Measurements from ENCODE around the gene C2CD4A.
A peak's percentile ranks its signal among the peaks of the same experiment; 100 is the strongest.

C2CD4A gene

GRCh38 chr15:62060113-62060895 is 6.5 kb upstream of the C2CD4A start, which contains the start of gene VPS13C:
Gene VPS13C, minus strand, starts transcription at chr15:62060447. Its CDS starts 73 bp downstream, at chr15:62060374.
- DNase-seq = peak; percentile 83

GRCh38 chr15:62060896-62061280 is 5.9 kb upstream of the C2CD4A start:
- no peak for DNase-seq

- DNase-seq = no peak
Measured at GRCh38 chr15:62063825-62064635, 2.7 kb upstream of the C2CD4A start.

GRCh38 chr15:62067448-62068044 is 769 bp downstream of the C2CD4A start:
- DNase-seq = no peak

DNA sequence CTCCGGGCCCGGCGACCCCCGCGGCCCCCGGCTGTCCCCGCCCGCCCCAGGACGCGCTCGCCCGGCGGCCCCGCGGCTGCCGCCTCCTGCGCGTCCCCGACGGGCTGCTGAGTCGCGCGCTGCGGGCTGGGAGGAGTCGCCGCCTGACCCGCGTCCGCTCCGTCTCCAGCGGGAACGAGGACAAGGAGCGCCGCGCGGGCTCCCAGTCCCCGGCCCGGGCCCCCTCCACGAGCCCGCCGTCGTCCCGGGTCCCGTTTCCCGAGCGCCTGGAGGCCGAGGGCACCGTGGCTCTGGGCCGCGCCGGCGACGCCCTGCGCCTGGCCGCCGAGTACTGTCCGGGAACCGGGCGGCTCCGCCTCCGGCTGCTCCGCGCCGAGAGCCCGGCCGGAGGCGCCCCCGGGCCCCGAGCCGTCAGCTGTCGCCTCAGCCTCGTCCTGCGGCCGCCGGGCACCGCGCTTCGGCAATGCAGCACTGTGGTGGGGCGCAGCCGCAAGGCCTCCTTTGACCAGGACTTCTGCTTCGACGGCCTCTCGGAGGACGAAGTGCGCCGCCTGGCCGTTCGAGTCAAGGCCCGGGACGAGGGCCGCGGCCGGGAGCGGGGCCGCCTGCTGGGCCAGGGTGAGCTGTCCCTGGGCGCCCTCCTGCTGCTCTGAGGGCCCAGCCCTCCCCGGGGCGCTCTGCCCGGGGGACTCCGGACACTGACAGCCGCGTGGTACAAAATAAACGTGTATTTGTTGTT is 1.5 kb downstream of the C2CD4A start:
- DNase-seq = no peak

- DNase-seq = no peak
Measured at GRCh38 chr15:62068810-62069167, 2.0 kb downstream of the C2CD4A start.

- DNase-seq = no peak
Measured at GRCh38 chr15:62069551-62069950, 2.8 kb downstream of the C2CD4A start.

DNA sequence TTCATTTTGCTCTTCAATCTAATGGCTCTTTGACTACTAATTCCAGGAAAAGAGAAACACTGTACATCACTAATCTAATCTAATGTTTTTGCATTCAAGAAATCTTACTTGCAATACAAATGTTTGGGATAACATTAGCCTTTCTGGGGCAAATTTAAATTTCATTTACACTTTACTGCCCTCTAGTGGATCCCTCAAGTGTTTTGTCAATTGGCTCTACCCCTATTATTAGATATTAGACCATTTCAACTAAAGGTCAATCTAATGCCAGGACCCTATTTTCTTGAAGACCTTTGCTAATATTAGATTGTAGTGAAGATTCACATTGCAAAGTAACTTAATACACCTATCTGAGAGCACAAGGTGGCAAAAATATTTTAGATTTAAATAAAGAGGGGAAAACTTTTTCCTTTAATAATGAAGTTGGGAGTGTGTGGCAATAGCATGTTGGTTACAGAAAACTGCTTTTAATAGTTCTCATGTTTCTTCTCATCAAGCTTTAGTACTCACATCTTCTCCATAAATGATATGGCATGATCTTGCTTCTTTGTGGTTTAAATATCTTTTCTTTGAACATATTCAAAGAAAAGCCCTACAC is 5.0 kb downstream of the C2CD4A start:
- DNase-seq = peak; percentile 12

GRCh38 chr15:62075595-62076277 is 9.0 kb downstream of the C2CD4A start:
- peak; percentile 92 for DNase-seq

DNA sequence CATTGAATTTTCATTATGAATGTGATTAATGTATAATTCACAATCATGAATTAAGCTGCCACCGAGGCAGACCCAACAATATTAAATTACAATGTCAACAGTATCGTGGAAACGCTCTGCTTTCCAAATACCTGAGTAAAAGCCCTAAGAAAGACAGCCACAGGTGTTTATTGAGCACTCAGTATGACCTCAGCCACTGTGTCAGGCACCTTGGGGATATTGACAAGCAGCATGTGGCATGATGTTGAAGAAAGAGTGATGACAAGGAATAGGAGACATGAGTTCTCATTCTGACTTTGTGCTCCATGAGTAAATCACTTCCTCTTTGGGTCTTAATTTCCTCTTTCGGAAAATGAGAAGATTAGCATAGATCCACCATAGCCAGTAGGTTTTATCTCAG is 12.8 kb downstream of the C2CD4A start:
- DNase-seq = no peak

GRCh38 chr15:62083194-62084154 is 16.7 kb downstream of the C2CD4A start:
- DNase-seq = no peak

DNA sequence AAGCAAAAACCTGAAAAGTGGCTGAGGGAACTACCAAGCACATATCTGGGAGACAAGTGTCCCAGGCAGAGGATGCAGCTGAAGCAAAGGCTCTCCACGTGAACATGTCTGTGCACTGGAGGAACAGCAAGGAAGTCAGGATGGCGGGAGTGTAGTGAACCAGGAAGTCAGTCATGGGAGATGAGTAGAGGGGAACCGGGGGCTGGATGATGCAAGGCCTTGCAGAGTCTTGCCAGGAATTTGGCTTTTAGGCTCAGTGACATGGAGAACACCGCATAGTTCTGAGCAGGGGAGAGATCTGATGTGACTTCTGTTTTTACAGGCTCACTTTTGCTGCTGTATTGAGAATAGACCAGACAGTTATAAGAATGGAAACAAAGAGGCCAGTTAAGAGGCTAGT is 19.0 kb downstream of the C2CD4A start:
- no peak for DNase-seq

DNA sequence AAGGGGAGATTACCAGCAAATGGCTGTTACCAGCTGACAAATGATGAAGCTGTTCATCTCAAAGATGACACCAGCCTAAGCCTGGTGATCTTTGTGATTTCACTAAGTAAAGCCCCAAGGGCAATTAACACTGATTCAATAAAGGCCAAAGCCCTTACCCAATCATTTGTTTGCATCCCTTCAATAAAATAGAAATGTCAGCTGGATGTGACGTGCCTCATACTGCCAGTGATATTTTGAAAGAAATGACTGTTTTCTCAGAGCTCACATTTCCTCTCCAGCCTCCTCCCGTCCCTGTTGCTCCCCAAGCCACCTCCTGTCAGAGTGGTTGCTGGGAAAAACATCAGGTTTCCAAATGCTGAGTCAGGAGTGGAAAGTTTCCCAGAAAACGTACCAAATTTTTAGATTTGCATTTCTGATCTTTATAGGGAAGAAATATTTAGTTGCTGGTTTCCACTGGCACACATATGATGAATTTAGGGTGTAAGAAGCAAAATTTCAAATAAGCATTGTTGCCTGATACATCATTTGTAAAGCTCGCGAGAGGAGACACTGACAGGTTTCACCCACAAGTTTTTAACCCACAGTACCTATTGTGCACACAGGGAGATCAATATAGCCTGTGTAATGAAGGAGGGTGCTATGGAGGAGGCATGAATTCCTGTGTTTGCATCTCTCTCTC is 21.0 kb downstream of the C2CD4A start:
- peak; percentile 98 for DNase-seq

DNA sequence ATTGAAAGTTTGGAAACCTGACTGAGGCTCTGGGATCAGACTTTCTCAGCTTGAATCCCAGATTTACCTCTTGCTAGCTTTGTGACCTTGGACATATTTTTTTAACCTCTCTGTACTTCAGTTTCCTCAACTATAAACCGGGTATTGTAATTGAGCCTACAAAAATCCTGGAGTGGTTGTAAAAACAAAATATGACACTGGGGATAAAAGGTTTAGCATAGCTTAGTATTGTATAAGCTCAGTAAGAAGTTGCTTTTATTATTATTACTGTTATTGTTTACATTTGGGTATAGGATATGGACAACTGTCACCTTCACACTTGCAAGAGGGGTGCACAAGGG is 21.5 kb downstream of the C2CD4A start:
- DNase-seq = no peak

DNA sequence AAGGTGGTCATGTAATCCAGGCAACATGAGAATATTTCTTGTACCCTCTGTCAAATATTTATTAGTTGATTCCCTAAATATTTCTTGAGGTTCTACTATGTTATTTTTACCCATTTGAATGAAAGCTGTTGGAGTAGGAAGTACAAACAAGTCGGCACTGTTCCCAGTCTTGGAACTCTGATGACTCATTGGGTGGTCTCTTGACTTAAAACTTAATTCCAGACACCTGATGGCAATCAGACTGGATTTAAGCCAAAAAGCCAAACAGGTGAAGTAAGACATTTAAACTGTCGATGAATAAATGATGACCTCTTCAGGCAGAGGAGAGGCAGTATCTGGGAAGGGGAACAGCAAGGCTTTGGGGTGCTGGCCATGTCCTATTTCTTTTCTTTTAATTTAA is 22.8 kb downstream of the C2CD4A start:
- DNase-seq = peak; percentile 42

- no peak for DNase-seq
Measured at GRCh38 chr15:62090988-62091387, 24.2 kb downstream of the C2CD4A start.

GRCh38 chr15:62093809-62094208 is 27.0 kb downstream of the C2CD4A start:
- no peak for DNase-seq

DNA sequence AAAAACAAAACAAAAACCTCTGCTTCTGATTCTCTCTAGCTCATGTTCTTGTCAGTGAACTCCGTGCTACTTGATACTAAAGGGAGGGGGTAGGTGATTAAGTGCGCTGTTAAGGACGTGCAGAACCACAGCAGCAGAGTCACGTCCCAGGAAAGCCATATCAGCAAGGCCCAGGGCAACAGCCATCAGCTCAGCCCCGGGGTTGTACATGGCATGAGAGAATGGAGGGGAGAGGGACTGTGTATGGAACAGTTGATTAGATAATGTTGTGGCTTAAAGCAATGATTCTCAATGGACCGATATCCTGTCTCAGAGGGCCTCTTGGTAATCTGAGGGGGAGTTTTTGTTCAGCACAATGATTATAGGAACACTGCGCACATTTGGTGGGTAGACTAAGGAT is 27.6 kb downstream of the C2CD4A start:
- DNase-seq = no peak

- peak; percentile 92 for DNase-seq
Measured at GRCh38 chr15:62099094-62099601, 32.4 kb downstream of the C2CD4A start.

DNA sequence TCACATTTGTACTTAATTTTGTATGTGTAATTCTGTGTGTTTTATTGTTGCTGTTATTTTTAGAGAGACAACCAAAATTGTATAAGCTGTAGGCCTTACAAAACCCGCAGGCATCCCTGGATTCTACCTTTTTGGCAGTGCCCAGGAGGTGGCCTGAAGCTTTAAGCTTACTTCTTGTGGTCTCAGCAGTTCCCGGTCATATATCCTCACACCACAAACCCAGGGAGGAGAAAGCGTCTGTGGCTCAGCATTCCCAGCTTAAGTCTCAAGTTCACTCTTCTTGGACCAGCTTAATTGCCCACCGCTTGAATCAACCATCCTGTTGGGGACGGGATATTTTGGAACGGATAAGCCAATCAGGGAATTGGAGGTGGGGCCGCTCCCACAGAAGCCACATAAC is 36.7 kb downstream of the C2CD4A start:
- no peak for DNase-seq

Measured in SHP77 treated with DMSO at 0.1 percent for 48 hours (cell line).